ENCODE results near the gene PILRA.

- TF ChIP-seq CTCF (IDR thresholded peaks at IDR 0.05): no peak
- TF ChIP-seq POLR2A (IDR thresholded peaks at IDR 0.05): no peak
Observed at GRCh38 chr7:100363098-100363497, 10.2 kb upstream of the PILRA start.

All from uterus (tissue), 2 donors.